ENCODE data around the gene CLSTN1.

Gene CLSTN1

DNA sequence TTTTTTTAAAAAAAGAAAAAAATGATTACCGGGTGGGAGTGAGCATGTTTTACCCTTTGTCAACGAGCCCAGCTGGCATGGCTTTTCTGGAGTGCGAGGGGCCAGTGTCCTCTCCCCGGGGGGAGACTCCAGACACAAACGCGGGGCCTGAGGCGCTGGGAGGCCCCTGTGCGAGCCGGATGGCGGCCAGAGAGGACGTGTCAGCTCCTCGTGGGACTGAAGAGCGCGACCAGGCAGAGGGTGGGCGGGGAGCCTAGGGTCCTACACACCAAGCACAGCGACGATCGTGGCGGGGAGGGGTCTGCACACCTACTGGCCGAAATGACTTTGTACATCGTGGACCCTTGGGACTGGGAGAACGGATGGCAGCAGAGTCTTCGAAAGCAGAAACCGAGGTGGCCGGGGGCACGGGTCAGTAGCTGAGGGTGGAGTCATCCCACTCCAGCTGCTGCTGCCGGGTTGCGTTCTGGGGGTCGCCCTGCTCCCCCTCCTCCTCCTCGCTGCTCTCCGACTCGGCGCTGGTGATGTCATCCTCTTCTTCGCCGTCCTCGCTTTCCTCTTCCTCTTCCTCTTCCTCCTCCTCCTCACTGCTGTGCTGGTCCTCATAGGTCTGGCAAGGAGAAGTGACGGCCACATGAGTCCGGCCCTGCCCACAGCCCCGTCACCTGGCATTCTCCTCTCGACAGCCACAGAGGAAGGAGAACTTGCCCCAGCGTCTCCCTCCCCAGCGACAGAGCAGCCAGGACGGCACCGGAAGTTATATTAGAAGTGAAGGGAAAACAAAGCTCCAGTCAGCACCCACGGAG lies 93.5 kb downstream of the CLSTN1 start:
- ATAC-seq: no peak
- TF ChIP-seq BACH2 (CRISPR knock-in tag; IDR thresholded peaks at IDR 0.05; ENCODE audit: borderline replicate concordance): no peak
- TF ChIP-seq GLIS3 (CRISPR knock-in tag; IDR thresholded peaks at IDR 0.05): no peak
- TF ChIP-seq, protein P1, sequence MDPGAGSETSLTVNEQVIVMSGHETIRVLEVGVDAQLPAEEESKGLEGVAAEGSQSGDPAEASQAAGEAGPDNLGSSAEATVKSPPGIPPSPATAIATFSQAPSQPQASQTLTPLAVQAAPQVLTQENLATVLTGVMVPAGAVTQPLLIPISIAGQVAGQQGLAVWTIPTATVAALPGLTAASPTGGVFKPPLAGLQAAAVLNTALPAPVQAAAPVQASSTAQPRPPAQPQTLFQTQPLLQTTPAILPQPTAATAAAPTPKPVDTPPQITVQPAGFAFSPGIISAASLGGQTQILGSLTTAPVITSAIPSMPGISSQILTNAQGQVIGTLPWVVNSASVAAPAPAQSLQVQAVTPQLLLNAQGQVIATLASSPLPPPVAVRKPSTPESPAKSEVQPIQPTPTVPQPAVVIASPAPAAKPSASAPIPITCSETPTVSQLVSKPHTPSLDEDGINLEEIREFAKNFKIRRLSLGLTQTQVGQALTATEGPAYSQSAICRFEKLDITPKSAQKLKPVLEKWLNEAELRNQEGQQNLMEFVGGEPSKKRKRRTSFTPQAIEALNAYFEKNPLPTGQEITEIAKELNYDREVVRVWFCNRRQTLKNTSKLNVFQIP (CRISPR knock-in tag; IDR thresholded peaks at IDR 0.05; ENCODE audit: borderline replicate concordance, low read depth): no peak
- TF ChIP-seq ZNF70 (CRISPR knock-in tag; IDR thresholded peaks at IDR 0.05): no peak
- no peak for TF ChIP-seq PPARA (CRISPR knock-in tag; IDR thresholded peaks at IDR 0.05; ENCODE audit: borderline replicate concordance)
- no peak for TF ChIP-seq ZFP30 (CRISPR knock-in tag; IDR thresholded peaks at IDR 0.05)
- no peak for TF ChIP-seq TCF4 (CRISPR knock-in tag; IDR thresholded peaks at IDR 0.05; ENCODE audit: borderline replicate concordance)
- TF ChIP-seq, protein P2, sequence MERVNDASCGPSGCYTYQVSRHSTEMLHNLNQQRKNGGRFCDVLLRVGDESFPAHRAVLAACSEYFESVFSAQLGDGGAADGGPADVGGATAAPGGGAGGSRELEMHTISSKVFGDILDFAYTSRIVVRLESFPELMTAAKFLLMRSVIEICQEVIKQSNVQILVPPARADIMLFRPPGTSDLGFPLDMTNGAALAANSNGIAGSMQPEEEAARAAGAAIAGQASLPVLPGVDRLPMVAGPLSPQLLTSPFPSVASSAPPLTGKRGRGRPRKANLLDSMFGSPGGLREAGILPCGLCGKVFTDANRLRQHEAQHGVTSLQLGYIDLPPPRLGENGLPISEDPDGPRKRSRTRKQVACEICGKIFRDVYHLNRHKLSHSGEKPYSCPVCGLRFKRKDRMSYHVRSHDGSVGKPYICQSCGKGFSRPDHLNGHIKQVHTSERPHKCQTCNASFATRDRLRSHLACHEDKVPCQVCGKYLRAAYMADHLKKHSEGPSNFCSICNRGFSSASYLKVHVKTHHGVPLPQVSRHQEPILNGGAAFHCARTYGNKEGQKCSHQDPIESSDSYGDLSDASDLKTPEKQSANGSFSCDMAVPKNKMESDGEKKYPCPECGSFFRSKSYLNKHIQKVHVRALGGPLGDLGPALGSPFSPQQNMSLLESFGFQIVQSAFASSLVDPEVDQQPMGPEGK (CRISPR knock-in tag; IDR thresholded peaks at IDR 0.05; ENCODE audit: borderline replicate concordance): no peak

DNA sequence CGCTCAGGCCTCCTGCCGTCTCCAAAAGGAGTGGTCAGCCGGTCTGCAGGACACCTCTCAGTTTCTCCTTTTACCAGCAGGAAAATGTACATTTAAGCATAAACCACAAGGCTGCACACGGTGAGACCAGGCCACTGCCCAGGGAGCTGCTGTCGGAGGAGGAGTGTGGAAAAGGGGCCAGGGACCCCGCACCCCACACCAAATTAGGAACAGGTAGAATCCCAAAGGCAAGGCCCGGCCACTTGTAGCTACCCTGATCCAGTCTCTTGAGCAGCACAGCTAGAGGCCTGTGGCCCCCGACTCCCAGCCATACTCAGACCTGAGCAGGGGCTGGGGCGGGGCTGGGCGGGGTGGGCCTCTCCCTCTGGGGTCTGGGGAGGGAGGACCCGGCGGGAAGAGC lies 94.2 kb downstream of the CLSTN1 start:
- TF ChIP-seq TCF4 (CRISPR knock-in tag; IDR thresholded peaks at IDR 0.05; ENCODE audit: borderline replicate concordance) (no peak), ZFP3 (CRISPR knock-in tag; IDR thresholded peaks at IDR 0.05) (no peak), RARB (CRISPR knock-in tag; IDR thresholded peaks at IDR 0.05) (no peak), ESRRG (CRISPR knock-in tag; IDR thresholded peaks at IDR 0.05) (no peak), BACH2 (CRISPR knock-in tag; IDR thresholded peaks at IDR 0.05; ENCODE audit: borderline replicate concordance) (no peak), ZNF8 (CRISPR knock-in tag; IDR thresholded peaks at IDR 0.05) (no peak), ZNF565 (CRISPR knock-in tag; conservative IDR thresholded peaks at IDR 0.05; ENCODE audit: low read depth) (no peak), ZNF70 (CRISPR knock-in tag; IDR thresholded peaks at IDR 0.05) (no peak), ISL1 (CRISPR knock-in tag; IDR thresholded peaks at IDR 0.05) (no peak), PPARA (CRISPR knock-in tag; IDR thresholded peaks at IDR 0.05; ENCODE audit: borderline replicate concordance) (no peak), TOX (CRISPR knock-in tag; IDR thresholded peaks at IDR 0.05; ENCODE audit: borderline replicate concordance) (no peak)
- TF ChIP-seq, protein P2 (CRISPR knock-in tag; IDR thresholded peaks at IDR 0.05; ENCODE audit: borderline replicate concordance): no peak
- TF ChIP-seq, protein P3, sequence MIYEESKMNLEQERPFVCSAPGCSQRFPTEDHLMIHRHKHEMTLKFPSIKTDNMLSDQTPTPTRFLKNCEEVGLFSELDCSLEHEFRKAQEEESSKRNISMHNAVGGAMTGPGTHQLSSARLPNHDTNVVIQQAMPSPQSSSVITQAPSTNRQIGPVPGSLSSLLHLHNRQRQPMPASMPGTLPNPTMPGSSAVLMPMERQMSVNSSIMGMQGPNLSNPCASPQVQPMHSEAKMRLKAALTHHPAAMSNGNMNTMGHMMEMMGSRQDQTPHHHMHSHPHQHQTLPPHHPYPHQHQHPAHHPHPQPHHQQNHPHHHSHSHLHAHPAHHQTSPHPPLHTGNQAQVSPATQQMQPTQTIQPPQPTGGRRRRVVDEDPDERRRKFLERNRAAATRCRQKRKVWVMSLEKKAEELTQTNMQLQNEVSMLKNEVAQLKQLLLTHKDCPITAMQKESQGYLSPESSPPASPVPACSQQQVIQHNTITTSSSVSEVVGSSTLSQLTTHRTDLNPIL (CRISPR knock-in tag; IDR thresholded peaks at IDR 0.05; ENCODE audit: low read depth): no peak
- TF ChIP-seq, protein P4, sequence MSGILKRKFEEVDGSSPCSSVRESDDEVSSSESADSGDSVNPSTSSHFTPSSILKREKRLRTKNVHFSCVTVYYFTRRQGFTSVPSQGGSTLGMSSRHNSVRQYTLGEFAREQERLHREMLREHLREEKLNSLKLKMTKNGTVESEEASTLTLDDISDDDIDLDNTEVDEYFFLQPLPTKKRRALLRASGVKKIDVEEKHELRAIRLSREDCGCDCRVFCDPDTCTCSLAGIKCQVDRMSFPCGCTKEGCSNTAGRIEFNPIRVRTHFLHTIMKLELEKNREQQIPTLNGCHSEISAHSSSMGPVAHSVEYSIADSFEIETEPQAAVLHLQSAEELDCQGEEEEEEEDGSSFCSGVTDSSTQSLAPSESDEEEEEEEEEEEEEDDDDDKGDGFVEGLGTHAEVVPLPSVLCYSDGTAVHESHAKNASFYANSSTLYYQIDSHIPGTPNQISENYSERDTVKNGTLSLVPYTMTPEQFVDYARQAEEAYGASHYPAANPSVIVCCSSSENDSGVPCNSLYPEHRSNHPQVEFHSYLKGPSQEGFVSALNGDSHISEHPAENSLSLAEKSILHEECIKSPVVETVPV (CRISPR knock-in tag; IDR thresholded peaks at IDR 0.05): no peak
- ATAC-seq: no peak

DNA sequence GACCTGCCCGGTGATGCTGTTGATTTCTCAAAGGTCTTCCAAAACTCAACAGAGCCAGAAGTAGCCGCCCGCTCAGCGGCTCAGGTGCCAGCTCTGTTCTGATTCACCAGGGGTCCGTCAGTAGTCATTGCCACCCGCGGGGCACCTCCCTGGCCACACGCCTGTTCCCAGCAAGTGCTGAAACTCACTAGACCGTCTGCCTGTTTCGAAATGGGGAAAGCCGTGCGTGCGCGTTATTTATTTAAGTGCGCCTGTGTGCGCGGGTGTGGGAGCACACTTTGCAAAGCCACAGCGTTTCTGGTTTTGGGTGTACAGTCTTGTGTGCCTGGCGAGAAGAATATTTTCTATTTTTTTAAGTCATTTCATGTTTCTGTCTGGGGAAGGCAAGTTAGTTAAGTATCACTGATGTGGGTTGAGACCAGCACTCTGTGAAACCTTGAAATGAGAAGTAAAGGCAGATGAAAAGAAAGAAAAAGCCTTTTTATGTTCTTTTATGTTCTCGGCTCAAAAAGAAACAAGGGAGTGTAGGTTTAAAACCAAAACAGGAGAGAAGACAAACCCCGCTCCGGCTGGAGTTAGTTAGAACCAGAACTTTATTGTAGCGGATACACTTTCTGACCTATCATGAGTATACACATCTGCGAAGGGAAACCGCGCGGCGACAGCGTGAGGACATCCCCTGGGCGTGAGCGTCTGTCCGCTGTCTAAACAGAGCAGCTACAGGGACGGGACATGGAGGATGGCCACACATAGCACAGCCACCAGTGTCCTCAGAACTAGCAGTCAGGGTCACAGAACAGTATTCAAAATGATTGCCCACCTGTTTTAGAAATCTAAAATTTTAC lies 95.1 kb downstream of the CLSTN1 start:
- TF ChIP-seq ARNTL (CRISPR knock-in tag; IDR thresholded peaks at IDR 0.05; ENCODE audit: borderline replicate concordance, low read depth) (no peak), ZNF565 (CRISPR knock-in tag; conservative IDR thresholded peaks at IDR 0.05; ENCODE audit: low read depth) (no peak), GLIS3 (CRISPR knock-in tag; IDR thresholded peaks at IDR 0.05) (no peak), SNAI2 (CRISPR knock-in tag; IDR thresholded peaks at IDR 0.05) (no peak), PPARA (CRISPR knock-in tag; IDR thresholded peaks at IDR 0.05; ENCODE audit: borderline replicate concordance) (no peak)
- TF ChIP-seq, protein P4 (CRISPR knock-in tag; IDR thresholded peaks at IDR 0.05): no peak
- TF ChIP-seq, protein P2 (CRISPR knock-in tag; IDR thresholded peaks at IDR 0.05; ENCODE audit: borderline replicate concordance): no peak

More for the DNA sequence above, 95.1 kb downstream of the CLSTN1 start:
- no peak for ATAC-seq
